Panc1 (cell line): ENCODE results near the gene RAB3IL1.

Source experiments
- POLR2AphosphoS5 ChIP-seq: IDR thresholded peaks from 2 replicates; pipeline ENCODE4 v1.6.1; 2012; ENCODE audit warnings: mild to moderate bottlenecking, low read depth, low read length, moderate library complexity
- TF ChIP-seq, protein P1 (sequence below): fragments of 450-650 bp; IDR thresholded peaks from 2 replicates; pipeline ENCODE4 v1.5.1; 2017; ENCODE audit warnings: mild to moderate bottlenecking

DNA sequence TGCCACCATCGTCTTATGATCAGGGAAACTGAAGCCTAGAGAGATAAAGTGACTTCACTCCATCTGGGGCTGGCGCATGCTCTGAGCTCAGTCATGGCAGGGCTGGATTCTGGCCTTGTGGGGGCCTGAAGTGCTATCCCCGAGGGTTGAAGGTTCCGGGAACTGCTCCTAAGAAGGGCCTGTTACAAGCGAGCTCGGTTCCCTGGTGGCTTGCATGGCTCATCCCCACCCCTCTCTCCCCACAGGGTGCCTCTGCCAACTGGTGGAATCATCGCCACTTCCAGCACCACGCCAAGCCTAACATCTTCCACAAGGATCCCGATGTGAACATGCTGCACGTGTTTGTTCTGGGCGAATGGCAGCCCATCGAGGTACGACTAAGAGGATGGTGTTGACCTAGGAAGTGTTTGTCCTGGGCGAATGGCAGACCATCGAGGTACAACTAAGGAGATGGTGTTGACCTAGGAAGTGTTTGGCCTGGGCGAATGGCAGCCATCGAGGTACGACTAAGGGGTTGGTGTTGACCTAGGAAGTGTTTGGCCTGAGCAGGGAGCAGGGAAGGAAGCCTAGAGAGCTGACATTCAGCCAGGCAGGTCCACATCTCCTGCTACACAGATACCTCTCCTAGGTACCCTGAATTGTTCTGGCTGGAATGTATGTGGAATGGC is 69.3 kb downstream of the RAB3IL1 start:
- TF ChIP-seq, protein P1, sequence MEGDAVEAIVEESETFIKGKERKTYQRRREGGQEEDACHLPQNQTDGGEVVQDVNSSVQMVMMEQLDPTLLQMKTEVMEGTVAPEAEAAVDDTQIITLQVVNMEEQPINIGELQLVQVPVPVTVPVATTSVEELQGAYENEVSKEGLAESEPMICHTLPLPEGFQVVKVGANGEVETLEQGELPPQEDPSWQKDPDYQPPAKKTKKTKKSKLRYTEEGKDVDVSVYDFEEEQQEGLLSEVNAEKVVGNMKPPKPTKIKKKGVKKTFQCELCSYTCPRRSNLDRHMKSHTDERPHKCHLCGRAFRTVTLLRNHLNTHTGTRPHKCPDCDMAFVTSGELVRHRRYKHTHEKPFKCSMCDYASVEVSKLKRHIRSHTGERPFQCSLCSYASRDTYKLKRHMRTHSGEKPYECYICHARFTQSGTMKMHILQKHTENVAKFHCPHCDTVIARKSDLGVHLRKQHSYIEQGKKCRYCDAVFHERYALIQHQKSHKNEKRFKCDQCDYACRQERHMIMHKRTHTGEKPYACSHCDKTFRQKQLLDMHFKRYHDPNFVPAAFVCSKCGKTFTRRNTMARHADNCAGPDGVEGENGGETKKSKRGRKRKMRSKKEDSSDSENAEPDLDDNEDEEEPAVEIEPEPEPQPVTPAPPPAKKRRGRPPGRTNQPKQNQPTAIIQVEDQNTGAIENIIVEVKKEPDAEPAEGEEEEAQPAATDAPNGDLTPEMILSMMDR: no peak
- no peak for TF ChIP-seq POLR2AphosphoS5
